ENCODE measurements around the gene SWAP70.

DNA sequence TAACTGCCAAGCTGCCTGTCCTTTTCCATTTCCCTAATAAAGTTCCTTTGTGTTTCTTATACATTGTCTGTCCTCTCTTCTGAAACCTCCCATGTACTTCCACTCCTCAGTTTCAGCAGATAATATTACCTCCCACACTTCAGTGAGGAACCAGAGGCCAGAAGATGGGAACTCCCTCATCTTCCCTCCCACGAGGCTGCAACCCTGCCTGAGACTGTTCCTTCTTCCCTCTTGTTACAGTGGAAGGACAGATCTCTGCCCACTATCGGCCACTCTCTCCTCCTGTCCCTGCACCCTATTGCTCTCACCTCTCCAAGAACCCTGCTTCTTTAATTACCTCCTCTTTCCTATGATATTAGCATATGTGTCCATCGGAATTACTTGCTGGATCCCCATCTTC, 38.1 kb upstream of the SWAP70 start:
- no peak for TF ChIP-seq POLR2A (IDR thresholded peaks at IDR 0.05; ENCODE audit: low read length)
- TF ChIP-seq GATA1 (IDR thresholded peaks at IDR 0.05; ENCODE audit: low read depth, low read length) = no peak

Measured in erythroblast (primary cell).